Adrenal gland (tissue), 12 donors: ENCODE results near the gene FGGY. TPM values are rescaled to one million over a fixed set of nuclear protein-coding genes. Genes with fewer than 3 reads are reported as not detected.
A peak's percentile ranks its signal among the peaks of the same experiment; 100 is the strongest.

Source experiments
- DNase-seq, 7 donors: peaks; one replicate each; pipeline ENCODE4 v3.0.0-alpha.2; 2019 to 2020
- H3K27ac ChIP-seq, 5 donors: fragments of 200-600 bp; sonication (generic) in 4 of 5; 1 replicate in 3 of 5; 2 replicates in 2 of 5; pipeline versions ENCODE4 v1.5.1 to v1.8.0; 2016 to 2020; ENCODE audit warnings: mild to moderate bottlenecking in 1 of 5
- H3K27me3 ChIP-seq: fragments of 200-600 bp; 2 replicates; pipeline ENCODE4 v1.8.0; 2021
- H3K36me3 ChIP-seq, 2 donors: fragments of 200-600 bp; replicated peaks in 1 of 2; 1 replicate in 1 of 2; 2 replicates in 1 of 2; pipeline versions ENCODE4 v1.5.1 to v1.8.0; 2018 to 2022
- H3K4me1 ChIP-seq, 2 donors: fragments of 200-600 bp; replicated peaks in 1 of 2; 1 replicate in 1 of 2; 2 replicates in 1 of 2; pipeline versions ENCODE4 v1.5.1 to v1.8.0; 2018 to 2021
- H3K4me3 ChIP-seq, 4 donors: fragments of 200-600 bp; sonication (generic) in 3 of 4; one replicate each; pipeline ENCODE4 v1.5.1; 2016 to 2018
- H3K9me3 ChIP-seq, 3 donors: fragments of 200-600 bp; sonication (generic) in 1 of 3; replicated peaks in 1 of 3; 1 replicate in 2 of 3; 2 replicates in 1 of 3; pipeline versions ENCODE4 v1.5.1 to v1.8.0; 2016 to 2021
- POLR2A ChIP-seq, 2 donors: fragments of 450-650 bp; IDR thresholded peaks; one replicate each; pipeline ENCODE4 v1.6.1; 2017; ENCODE audit warnings: antibody characterized with exemption in 2 of 2, mild to moderate bottlenecking in 2 of 2, moderate library complexity in 1 of 2
- WGBS, 4 donors: extraction: QIAGEN DNeasy Blood & Tissue Kit in 2 of 4; methylation state at CpG; one replicate each; pipeline versions ENCODE4 v1.1.5 to v1.1.7; 2013 to 2017; 5-methylcytosine and 5-hydroxymethylcytosine counted together
- intact Hi-C, 2 donors: fragments of 100-400 bp; cut with DNase I; formaldehyde crosslinking; loops; one replicate each; pipeline versions ENCODE4 v1.14.1 to v1.15.0; 2022 to 2023
- polyA plus RNA-seq, 3 donors: library from polyadenylated mRNA; stranded (reverse); fragments of 200-250 nt in 2 of 3; fragments of 350-450 nt in 1 of 3; fragmentation: Illumina TruSeq in 1 of 3; extraction: RNeasy Lipid Tissue Mini Kit (QIAGEN cat#74804) in 1 of 3; gene quantifications; one replicate each; pipeline ENCODE4 v1.2.3, GENCODE V29; 2013 to 2014
- total RNA-seq, 9 donors: library from RNA; depleted of rRNA in 4 of 9; stranded (reverse); fragments of >200 nt in 4 of 9; fragments of 120-200 nt in 1 of 9; fragmentation: NEBNext Ultra II Directional in 1 of 9; extraction: Animal tissue kit (Norgen Biotek cat#: 25700) in 1 of 9; gene quantifications; one replicate each; pipeline versions ENCODE4 v1.1.0 to v1.2.4, GENCODE V29; 2013 to 2023
- TF ChIP-seq, protein P1 (sequence below), 6 experiments: fragments of 450-650 bp in 4 of 6; fragments of 200-600 bp in 2 of 6; sonication (generic) in 1 of 6; IDR thresholded peaks; 1 replicate in 5 of 6; 2 replicates in 1 of 6; pipeline versions ENCODE4 v1.5.1 to v1.8.0; 2016 to 2021; ENCODE audit warnings: antibody characterized with exemption in 6 of 6, mild to moderate bottlenecking in 2 of 6, moderate library complexity in 1 of 6
- donor health status: healthy with polysubstance abuse.
- donor health status: Bipolar disorder and iron deficiency.
- donor health status: DM: yes; HTN: yes; CAD: no.
- donor health status: DM: no; HTN: no; CAD: no.
- donor health status: DM: no; HTN: no; CAD: no.
- donor health status: DM: yes; HTN: yes; CAD: no.

Gene FGGY
- total and polyA plus RNA-seq, 12 donors: 7.4 to 75.5 (median 35.0) TPM

- DNase-seq: no peak
Measured at GRCh38 chr1:59265622-59266021, 31.3 kb upstream of the FGGY start.

GRCh38 chr1:59266180-59266926 is 30.5 kb upstream of the FGGY start:
- H3K9me3 ChIP-seq: no peaks in the 10 kb centered on the region
- no peak for DNase-seq
- no peak overlapping the region for H3K4me3 ChIP-seq
- H3K27me3 ChIP-seq: no peaks in the 10 kb centered on the region
- H3K27ac ChIP-seq: peak overlapping the region in 1 of 5 donors; percentile 31
- TF ChIP-seq, protein P1, sequence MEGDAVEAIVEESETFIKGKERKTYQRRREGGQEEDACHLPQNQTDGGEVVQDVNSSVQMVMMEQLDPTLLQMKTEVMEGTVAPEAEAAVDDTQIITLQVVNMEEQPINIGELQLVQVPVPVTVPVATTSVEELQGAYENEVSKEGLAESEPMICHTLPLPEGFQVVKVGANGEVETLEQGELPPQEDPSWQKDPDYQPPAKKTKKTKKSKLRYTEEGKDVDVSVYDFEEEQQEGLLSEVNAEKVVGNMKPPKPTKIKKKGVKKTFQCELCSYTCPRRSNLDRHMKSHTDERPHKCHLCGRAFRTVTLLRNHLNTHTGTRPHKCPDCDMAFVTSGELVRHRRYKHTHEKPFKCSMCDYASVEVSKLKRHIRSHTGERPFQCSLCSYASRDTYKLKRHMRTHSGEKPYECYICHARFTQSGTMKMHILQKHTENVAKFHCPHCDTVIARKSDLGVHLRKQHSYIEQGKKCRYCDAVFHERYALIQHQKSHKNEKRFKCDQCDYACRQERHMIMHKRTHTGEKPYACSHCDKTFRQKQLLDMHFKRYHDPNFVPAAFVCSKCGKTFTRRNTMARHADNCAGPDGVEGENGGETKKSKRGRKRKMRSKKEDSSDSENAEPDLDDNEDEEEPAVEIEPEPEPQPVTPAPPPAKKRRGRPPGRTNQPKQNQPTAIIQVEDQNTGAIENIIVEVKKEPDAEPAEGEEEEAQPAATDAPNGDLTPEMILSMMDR (IDR thresholded peaks at IDR 0.05): no peak
- TF ChIP-seq POLR2A (IDR thresholded peaks at IDR 0.05): no peak
- peaks cover 0 to 13% of the 10 kb centered on the region in 2 donors for H3K4me1 ChIP-seq
- WGBS, 4 donors: 52 to 74% (median 59%) methylated on average over 4 of the region's 4 CpGs
- intact Hi-C loops: no loop called here
- H3K36me3 ChIP-seq: no peaks in the 10 kb centered on the region

More at GRCh38 chr1:59265622-59266021, 31.3 kb upstream of the FGGY start:
- H3K4me1 ChIP-seq: peaks cover 0 to 13% of the 10 kb centered on the region in 2 donors
- H3K4me3 ChIP-seq: no peak overlapping the region
- H3K27me3 ChIP-seq: no peaks in the 10 kb centered on the region
- no peaks in the 10 kb centered on the region for H3K36me3 ChIP-seq
- no peaks in the 10 kb centered on the region for H3K9me3 ChIP-seq
- intact Hi-C loops: no loop called here
- TF ChIP-seq POLR2A (IDR thresholded peaks at IDR 0.05): no peak
- TF ChIP-seq, protein P1 (IDR thresholded peaks at IDR 0.05): no peak
- H3K27ac ChIP-seq: no peak overlapping the region
- WGBS, 4 donors: 78 to 83% (median 82%) methylated on average over 4 of the region's 4 CpGs

DNA sequence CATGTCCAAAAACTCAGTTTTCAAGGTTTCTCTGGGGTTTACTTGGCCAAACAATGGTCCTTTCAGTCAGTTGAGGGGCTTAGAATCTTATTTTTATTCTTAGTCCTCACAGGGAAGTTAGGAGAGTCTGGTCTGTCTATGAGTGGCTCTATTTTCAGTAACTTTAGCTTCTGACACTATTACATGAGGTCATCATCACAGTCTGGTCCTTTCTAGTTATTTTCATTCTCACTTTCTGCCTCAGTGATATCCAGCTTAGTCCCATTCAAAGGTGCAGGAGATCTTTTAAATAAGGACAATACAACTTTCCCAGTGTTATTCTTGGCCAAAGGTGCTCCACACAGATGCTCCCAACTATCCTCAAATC is 30.0 kb upstream of the FGGY start:
- intact Hi-C loops: no loop called here
- H3K27me3 ChIP-seq: no peaks in the 10 kb centered on the region
- no peak for TF ChIP-seq POLR2A (IDR thresholded peaks at IDR 0.05)
- TF ChIP-seq, protein P1 (IDR thresholded peaks at IDR 0.05): no peak
- H3K9me3 ChIP-seq: no peaks in the 10 kb centered on the region
- no peaks in the 10 kb centered on the region for H3K36me3 ChIP-seq
- no peak for DNase-seq
- no peak overlapping the region for H3K27ac ChIP-seq
- peaks cover 0 to 13% of the 10 kb centered on the region in 2 donors for H3K4me1 ChIP-seq
- no peak overlapping the region for H3K4me3 ChIP-seq

DNA sequence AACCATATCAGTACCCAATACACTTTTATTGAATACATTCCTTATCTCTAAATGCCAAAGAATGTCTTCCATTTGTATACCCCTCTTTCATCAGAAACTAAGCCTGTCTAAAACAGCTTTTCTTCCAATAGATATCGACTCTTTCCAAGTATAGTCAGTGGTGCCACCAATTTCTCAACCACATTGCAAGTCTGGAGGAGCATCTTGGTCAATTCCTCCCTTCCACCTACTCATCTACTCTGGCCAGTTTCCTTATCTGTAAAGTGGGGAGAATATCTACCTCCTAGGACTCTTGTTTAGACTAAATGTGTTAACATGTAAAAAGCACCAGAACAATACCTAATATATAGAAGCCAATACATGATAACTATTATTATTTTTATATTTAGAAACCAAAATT is 28.5 kb upstream of the FGGY start:
- Histone ChIP-seq H3K4me3 (no peak overlapping the region), H3K36me3 (no peaks in the 10 kb centered on the region), H3K27ac (no peak overlapping the region), H3K4me1 (peaks cover 0 to 13% of the 10 kb centered on the region in 2 donors), H3K27me3 (no peaks in the 10 kb centered on the region), H3K9me3 (no peaks in the 10 kb centered on the region)
- TF ChIP-seq POLR2A (IDR thresholded peaks at IDR 0.05): no peak
- TF ChIP-seq, protein P1 (IDR thresholded peaks at IDR 0.05): no peak
- no peak for DNase-seq
- intact Hi-C loops: no loop called here
- WGBS, 4 donors: 97 to 100% (median 99%) methylated on average over 1 of the region's 1 CpG
